Fibroblast of pulmonary artery (primary cell): ENCODE measurements around the gene KCNN3.

Experiments
- DNase-seq: peaks from one replicate; pipeline ENCODE4 v3.0.0-alpha.2; 2010; ENCODE audit warnings: low read depth
- H3K4me3 ChIP-seq: replicated peaks from 2 replicates; pipeline ENCODE4 v1.5.1; 2011; ENCODE audit warnings: low read depth, mild to moderate bottlenecking, control low read depth, low read length, moderate library complexity
- CTCF ChIP-seq: IDR thresholded peaks from 2 replicates; pipeline ENCODE4 v1.5.1; 2011; ENCODE audit warnings: mild to moderate bottlenecking, control low read depth, low read length, inconsistent platforms; ENCODE audit errors: missing control alignments

Gene KCNN3

GRCh38 chr1:154726896-154727753 lies 143.0 kb downstream of the KCNN3 start:
- H3K4me3 ChIP-seq: no peak overlapping the region
- TF ChIP-seq CTCF: no peak
- DNase-seq: no peak

- no peak overlapping the region for H3K4me3 ChIP-seq
- no peak for DNase-seq
- TF ChIP-seq CTCF: no peak
These were observed 143.6 kb downstream of the KCNN3 start for GRCh38 chr1:154726443-154726842.

- H3K4me3 ChIP-seq: no peak overlapping the region
- no peak for DNase-seq
- no peak for TF ChIP-seq CTCF
These were observed 144.2 kb downstream of the KCNN3 start for GRCh38 chr1:154725865-154726264.

- no peak for DNase-seq
- no peak overlapping the region for H3K4me3 ChIP-seq
- TF ChIP-seq CTCF: no peak
These were observed 149.5 kb downstream of the KCNN3 start for GRCh38 chr1:154720328-154721297.

GRCh38 chr1:154719586-154720327 lies 150.3 kb downstream of the KCNN3 start:
- TF ChIP-seq CTCF: no peak
- DNase-seq: no peak
- no peak overlapping the region for H3K4me3 ChIP-seq

- no peak overlapping the region for H3K4me3 ChIP-seq
- no peak for TF ChIP-seq CTCF
- DNase-seq: no peak
These were observed 151.5 kb downstream of the KCNN3 start for GRCh38 chr1:154718566-154718965.
